Right lobe of liver (tissue), 4 donors: ENCODE data around the gene PRR5L.

Source experiments
- POLR2A ChIP-seq: fragments of 450-650 bp; IDR thresholded peaks from one replicate; pipeline ENCODE4 v1.6.1; 2017; ENCODE audit warnings: antibody characterized with exemption, mild to moderate bottlenecking
- TF ChIP-seq, protein P1 (sequence below), 4 donors: fragments of 200-600 bp in 3 of 4; fragments of 450-650 bp in 1 of 4; IDR thresholded peaks; one replicate each; pipeline versions ENCODE4 v1.5.1 to v1.8.0; 2016 to 2022; ENCODE audit warnings: antibody characterized with exemption in 4 of 4, mild to moderate bottlenecking in 2 of 4
- donor health status: DM: no; HTN: no; CAD: no.
- donor health status: DM: no; HTN: no; CAD: no.
- donor health status: DM: no; HTN: yes; CAD: no.

DNA sequence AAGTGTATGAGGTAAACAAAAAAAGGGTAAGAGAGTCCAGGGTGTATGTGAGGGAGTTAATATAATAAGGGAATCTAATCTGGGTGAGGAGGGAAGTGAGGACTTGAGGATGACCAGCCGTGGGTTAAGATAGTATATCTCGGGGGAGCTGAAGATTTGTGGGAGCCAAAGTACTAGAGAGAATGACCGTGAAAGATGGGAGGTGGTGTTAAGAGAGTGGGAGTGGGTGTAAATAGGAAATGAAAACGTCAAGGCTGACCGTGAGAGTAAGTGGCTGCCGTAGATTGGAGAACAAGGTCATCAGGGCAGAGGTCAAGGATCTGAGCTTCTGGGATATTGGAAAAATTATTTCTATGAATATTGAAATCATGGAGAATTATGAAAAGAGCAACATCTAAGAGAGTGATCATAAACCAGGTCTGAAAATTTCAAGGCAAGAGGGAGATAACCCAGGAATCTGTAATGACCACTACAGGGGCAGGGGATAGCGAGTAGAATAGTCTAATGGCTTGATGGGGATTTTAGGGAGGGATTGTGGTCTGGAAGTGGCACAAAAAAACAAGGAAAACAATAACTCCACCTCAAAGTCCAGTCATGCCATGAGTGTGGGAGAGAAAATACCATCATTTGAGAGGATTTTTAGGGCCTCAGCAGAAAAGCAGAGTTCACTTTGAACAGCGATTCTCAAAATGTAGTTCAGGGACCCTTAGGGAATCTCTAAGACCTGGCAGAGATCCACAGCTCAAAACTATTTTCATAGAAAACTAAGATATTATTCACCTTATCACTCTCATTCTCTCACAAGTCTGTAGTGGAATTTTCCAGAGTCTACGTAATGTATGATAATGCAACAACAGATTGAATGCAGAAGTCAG, 72.0 kb downstream of the PRR5L start:
- TF ChIP-seq, protein P1, sequence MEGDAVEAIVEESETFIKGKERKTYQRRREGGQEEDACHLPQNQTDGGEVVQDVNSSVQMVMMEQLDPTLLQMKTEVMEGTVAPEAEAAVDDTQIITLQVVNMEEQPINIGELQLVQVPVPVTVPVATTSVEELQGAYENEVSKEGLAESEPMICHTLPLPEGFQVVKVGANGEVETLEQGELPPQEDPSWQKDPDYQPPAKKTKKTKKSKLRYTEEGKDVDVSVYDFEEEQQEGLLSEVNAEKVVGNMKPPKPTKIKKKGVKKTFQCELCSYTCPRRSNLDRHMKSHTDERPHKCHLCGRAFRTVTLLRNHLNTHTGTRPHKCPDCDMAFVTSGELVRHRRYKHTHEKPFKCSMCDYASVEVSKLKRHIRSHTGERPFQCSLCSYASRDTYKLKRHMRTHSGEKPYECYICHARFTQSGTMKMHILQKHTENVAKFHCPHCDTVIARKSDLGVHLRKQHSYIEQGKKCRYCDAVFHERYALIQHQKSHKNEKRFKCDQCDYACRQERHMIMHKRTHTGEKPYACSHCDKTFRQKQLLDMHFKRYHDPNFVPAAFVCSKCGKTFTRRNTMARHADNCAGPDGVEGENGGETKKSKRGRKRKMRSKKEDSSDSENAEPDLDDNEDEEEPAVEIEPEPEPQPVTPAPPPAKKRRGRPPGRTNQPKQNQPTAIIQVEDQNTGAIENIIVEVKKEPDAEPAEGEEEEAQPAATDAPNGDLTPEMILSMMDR (IDR thresholded peaks at IDR 0.05): no peak
- TF ChIP-seq POLR2A: no peak
